NCI-H1694 (cell line): ENCODE measurements around the gene PYGB.
"Not testable (repeated sequence)": the region's sequence is repeated elsewhere in the genome, so short reads cannot be mapped to it uniquely, and the experiment has no call there.

ENCODE experiments used
- DNase-seq: peaks from one replicate; lab custom pipeline; 2025; lab: John Stamatoyannopoulos, UW

Gene PYGB

GRCh38 chr20:25314497-25315417, 66.9 kb downstream of the PYGB start:
- DNase-seq: no peak

DNA sequence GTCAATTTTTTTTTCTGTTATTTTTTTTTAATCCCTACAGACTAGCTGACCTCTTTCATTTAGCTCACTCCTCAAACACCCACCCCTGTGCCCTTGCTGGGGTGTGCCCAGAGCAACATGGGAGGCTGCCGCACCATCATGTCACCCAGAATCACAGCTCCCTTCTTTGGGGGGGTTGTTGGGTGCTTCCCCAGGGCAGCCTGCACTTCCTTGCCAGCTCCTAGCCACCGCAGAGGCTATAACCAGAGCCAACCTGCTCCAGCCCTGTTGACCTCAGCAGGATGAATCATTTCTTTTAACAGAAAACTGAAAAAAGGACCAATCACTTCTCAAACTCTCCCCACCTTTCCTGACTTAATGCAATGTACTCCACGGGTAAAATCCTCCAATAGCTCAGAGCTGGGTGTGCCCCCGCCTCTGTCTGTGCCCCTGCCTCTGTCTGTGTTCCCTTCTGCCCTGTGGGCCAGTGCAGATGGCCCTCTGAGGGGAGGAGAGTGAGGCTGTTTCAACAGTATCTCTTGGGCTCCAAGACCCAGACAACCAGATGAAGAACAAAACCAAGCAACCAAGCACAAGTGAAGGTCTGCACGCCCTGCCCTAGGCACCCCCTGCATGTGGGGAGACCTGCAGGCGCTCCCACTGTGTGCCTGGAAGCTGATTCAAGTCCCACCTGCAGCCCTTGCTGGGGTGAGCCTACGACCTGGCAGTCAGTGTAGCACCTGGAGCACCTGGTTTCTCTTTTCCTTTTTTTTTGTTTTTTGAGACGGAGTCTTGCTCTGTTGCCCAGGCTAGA, 67.7 kb downstream of the PYGB start:
- no peak for DNase-seq

GRCh38 chr20:25316506-25317190, 68.8 kb downstream of the PYGB start:
- no peak for DNase-seq

DNA sequence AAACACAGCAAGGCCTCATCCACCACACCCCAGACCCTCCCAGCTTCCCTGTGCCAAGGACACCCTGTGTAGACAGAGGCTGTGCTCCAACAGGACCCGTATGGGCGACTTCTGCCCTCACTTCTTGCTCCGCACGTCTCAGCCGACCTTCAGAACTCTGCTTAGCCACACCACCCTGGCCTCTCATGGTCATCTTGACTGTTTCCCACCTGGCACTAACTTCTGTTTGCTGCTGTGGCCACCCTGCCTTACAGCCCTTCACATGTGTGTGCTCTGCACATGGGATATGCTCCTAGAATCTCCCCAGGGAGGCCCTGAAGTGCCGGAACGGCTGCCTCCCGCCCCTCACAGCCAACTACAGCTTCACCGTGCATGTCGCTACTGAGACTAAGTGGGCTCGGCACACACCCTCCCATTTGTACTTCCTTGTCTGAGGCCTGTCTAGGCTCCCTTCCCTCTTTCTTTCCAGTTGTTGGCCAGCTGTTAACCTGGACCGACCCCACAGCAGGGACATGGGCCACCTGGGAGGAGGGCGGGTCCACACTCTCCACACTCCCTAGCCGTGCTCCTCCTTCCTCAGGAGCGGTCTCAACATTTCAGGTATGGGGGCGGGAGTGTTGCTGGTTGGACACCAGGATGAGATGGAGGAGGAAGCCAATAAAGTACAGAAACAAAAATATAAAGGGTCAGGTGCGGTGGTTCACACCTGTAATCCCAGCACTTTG, 69.6 kb downstream of the PYGB start:
- DNase-seq: no peak

GRCh38 chr20:25318471-25319240, 70.8 kb downstream of the PYGB start:
- DNase-seq: no peak

GRCh38 chr20:25319241-25320034, 71.6 kb downstream of the PYGB start:
- no peak for DNase-seq

GRCh38 chr20:25320035-25320800, 72.3 kb downstream of the PYGB start:
- DNase-seq: no peak

DNA sequence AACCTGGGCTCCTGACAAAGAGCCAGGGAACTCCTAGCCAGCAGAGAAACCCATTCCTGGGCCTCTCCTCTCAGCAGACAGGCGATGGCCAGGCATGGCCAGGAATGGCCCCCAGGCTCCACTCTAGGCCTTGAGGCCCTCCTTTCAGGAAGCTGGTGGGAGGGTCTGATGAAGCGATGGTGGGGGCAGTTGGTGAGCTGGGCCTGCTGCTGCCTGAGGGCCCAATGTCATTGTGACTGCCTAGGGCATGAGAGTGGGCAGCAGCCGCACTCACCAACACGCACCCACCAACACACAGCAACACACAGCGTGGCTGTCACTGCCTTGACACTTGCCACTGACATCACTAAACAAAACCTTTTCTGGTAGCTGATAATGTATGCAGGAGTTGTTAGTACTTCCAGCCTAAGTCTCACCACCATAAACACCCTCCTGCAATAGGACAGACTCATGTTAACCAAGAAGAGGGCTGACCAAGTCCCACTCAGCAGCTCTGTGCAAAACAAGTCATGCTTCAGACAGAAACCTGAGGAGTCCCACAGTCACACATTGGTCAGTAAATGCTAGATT, 73.5 kb downstream of the PYGB start:
- no peak for DNase-seq

GRCh38 chr20:25321991-25322390, 74.1 kb downstream of the PYGB start:
- DNase-seq: no peak

DNA sequence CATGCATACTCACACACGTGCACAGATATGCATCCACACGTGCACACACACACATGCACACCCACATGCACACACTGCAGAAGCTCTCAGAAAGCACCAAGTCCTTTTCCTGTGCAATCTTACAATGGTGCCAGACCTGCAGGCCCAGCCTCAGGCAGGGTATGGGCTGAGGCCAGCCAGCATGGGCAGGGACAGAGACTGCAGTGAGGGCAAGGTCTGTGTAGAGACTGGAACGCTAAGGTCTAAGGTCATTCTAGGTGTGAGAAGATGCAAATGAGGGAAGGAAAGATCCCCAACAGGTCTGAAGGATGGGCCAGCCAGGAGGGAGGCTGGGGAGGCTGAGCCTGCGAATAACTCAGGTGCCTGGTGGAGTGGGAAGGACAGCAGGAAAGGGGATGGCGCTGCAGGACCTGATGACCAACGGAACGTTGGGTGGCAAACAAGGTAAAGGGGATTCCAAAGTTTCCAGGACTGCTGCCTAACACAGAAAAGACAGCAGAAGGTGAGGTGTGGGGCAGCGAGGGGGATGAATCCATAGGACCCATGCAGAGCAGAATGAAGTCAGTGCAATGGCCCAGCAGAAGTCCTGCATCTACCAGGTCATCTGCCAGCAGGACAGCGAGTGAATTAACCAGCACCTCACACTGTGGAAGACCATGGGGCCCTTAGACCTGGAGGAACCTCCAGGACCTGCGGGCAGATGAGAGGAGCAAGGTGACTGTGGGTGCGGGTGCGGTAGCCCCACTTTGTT, 75.8 kb downstream of the PYGB start:
- no peak for DNase-seq

- DNase-seq: no peak
Measured at GRCh38 chr20:25324412-25324811, 76.5 kb downstream of the PYGB start.

- no peak for DNase-seq
Measured at GRCh38 chr20:25325073-25325472, 77.2 kb downstream of the PYGB start.

DNA sequence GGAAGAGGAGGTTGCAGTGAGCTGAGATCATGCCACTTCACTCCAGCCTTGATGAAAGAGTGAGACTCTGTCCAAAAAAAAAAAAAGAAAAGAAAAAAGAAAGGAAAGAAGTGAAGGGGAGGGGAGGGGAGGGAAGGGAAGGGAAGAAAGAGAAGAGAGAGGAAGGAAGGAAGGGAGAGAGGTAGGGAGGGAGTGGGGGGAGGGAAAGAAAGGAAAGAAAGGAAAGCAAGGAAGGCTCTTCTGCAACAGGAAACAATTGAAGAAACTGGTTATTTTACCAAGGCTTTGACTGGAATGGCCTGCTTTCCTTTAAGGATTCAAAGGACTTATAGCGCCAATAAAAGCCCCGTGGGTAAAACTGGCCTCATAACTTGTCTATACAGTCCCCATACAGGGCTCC, 78.1 kb downstream of the PYGB start:
- no peak for DNase-seq

DNA sequence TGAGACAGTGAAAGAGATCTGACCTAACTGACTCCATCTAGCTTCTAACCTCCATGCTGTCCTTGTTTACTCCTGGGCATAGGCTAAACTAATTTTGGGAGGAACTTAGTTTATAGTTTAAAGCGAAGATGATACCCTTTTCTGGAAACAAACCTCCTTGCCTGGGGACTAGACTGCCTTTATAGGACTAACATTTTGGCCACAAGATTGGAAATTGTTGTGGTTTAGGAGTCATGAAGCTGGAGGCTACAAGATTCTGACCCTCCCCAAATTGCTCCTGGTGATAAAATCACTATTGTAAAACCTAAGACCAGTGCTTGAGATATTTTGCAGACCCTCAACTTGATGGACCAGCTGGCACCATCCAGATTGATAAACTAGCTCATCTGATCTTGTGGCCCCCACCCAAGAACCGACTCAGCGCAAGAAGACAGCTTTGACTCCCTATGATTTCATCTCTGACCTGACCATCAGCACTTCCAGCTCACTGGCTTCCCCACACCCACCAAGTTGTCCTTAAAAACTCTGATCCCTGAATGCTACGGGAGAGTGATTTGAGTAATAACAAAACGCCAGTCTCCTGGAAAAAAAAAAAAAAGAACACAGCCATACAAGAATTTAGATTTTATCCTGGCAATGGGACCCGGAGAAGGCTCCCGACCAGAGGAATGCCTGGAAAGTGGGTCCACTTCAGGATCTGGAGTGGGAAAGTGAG, 79.8 kb downstream of the PYGB start:
- DNase-seq: no peak

GRCh38 chr20:25328954-25329498, 81.1 kb downstream of the PYGB start:
- DNase-seq: no peak

DNA sequence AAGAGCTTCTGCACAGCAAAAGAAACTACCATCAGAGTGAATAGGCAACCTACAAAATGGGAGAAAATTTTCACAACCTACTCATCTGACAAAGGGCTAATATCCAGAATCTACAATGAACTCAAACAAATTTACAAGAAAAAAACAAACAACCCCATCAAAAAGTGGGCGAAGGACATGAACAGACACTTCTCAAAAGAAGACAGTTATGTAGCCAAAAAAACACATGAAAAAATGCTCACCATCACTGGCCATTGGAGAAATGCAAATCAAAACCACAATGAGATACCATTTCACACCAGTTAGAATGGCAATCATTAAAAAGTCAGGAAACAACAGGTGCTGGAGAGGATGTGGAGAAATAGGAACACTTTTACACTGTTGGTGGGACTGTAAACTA, 87.1 kb downstream of the PYGB start:
- not testable (repeated sequence) for DNase-seq
